ENCODE data around the gene LPCAT4. TPM values are rescaled to one million over a fixed set of nuclear protein-coding genes. Genes with fewer than 3 reads are reported as not detected.
"Not testable (repeated sequence)": the region's sequence is repeated elsewhere in the genome, so short reads cannot be mapped to it uniquely, and the experiment has no call there.

The LPCAT4 gene
- total and polyA plus RNA-seq, 8 donors: 9.7 to 34.6 (median 17.1) TPM

DNA sequence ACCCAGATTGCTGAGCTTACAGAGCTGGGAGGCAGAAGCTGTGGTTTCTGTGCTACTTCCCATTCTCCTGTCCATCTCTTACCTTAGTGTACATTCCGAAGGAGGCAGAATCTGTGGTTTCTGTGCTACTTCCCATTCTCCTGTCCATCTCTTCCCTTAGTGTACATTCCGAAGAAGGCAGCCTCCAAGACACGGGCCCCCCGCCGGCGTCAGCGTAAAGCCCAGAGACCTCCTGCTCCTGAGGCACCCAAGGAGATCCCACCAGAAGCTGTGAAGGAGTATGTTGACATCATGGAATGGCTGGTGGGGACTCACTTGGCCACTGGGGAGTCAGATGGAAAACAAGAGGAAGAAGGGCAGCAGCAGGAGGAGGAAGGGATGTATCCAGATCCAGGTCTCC lies 12.7 kb downstream of the LPCAT4 start:
- no peak overlapping the region for H3K4me3 ChIP-seq
- no peaks in the 10 kb centered on the region for H3K4me1 ChIP-seq
- ATAC-seq (no peak), FAIRE-seq (no peak), DNase-seq (no peak)
- whole genome bisulfite sequencing, 2 donors: 90 to 91% methylated on average over 7 of the region's 7 CpGs
- no peaks in the 10 kb centered on the region for H3K36me3 ChIP-seq
- no peak overlapping the region for H3K27ac ChIP-seq
- TF ChIP-seq, protein P1, sequence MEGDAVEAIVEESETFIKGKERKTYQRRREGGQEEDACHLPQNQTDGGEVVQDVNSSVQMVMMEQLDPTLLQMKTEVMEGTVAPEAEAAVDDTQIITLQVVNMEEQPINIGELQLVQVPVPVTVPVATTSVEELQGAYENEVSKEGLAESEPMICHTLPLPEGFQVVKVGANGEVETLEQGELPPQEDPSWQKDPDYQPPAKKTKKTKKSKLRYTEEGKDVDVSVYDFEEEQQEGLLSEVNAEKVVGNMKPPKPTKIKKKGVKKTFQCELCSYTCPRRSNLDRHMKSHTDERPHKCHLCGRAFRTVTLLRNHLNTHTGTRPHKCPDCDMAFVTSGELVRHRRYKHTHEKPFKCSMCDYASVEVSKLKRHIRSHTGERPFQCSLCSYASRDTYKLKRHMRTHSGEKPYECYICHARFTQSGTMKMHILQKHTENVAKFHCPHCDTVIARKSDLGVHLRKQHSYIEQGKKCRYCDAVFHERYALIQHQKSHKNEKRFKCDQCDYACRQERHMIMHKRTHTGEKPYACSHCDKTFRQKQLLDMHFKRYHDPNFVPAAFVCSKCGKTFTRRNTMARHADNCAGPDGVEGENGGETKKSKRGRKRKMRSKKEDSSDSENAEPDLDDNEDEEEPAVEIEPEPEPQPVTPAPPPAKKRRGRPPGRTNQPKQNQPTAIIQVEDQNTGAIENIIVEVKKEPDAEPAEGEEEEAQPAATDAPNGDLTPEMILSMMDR (IDR thresholded peaks at IDR 0.05): no peak
- no peaks in the 10 kb centered on the region for H3K9me3 ChIP-seq
- intact Hi-C loops (cut with DNase I): no loop called here
- no peaks in the 10 kb centered on the region for H3K27me3 ChIP-seq

DNA sequence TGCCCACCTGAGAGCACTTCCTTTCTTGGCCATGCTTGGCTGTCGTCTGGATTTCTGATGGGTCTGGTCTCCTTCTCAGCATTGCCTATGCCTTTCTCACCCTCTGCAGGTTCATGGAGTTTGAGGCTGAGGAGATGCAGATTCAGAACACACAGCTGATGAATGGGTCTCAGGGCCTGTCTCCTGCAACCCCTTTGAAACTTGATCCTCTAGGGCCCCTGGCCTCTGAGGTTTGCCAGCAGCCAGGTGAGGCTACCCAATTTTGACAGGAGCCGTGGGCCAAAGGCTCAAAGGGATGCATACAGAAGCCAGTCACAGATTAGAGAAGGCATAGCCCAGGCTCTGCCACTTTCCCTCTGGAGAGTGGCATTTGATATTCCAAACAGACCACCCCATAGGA lies 13.4 kb downstream of the LPCAT4 start:
- ATAC-seq (no peak), DNase-seq (no peak), FAIRE-seq (no peak)
- no peaks in the 10 kb centered on the region for H3K36me3 ChIP-seq
- intact Hi-C loops (cut with DNase I): no loop called here
- no peak overlapping the region for H3K27ac ChIP-seq
- H3K4me3 ChIP-seq: no peak overlapping the region
- WGBS, 2 donors: 67 to 69% methylated on average over 2 of the region's 2 CpGs
- H3K9me3 ChIP-seq: no peaks in the 10 kb centered on the region
- H3K27me3 ChIP-seq: no peaks in the 10 kb centered on the region
- H3K4me1 ChIP-seq: no peaks in the 10 kb centered on the region
- TF ChIP-seq, protein P1 (IDR thresholded peaks at IDR 0.05): no peak

DNA sequence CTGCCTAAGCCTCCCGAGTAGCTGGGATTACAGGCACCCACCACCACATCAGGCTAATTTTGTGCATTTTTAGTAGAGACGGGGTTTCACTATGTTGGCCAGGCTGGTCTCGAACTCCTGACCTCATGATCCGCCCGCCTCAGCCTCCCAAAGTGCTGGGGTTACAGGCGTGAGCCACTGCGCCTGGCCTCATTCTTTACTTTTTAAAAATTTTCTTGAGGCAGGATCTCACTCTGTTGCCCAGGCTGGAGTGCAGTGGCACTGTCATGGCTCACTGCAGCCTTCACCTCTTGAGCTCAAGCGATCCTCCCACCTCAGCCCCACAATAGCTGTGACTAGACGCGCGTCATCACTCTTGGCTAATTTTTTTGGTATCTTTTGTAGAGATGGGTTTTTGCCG lies 14.0 kb downstream of the LPCAT4 start:
- DNase-seq; H3K36me3 ChIP-seq; ATAC-seq; H3K27ac ChIP-seq; H3K9me3 ChIP-seq; H3K4me1 ChIP-seq; intact Hi-C loops (cut with DNase I); H3K27me3 ChIP-seq; FAIRE-seq; H3K4me3 ChIP-seq: not testable (repeated sequence)
- 86 to 87% methylated on average over 12 of the region's 12 CpGs for WGBS, 2 donors

DNA sequence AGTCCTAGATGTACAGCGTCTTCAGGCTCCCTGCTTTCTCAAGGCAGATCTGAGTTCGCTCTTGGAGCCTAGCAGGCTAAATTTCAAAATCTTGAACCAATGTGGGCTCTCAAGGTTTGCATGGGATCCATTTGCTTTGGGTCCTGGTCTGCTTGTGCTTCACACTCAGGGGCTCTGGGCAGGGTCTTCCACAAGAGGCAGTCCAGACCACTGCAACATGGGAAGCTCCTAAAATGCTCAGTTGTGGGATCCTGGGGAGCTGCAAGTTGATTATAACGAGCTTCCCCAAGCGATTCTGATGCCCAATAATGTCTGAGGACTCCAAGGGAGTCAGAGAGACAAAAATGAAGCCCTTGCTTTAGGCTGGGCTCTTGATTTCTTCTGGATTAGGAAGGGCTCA lies 17.2 kb downstream of the LPCAT4 start:
- DNase-seq: no peak
- 60 to 75% methylated on average over 4 of the region's 4 CpGs for WGBS, 2 donors
- FAIRE-seq: no peak
- H3K9me3 ChIP-seq: no peaks in the 10 kb centered on the region
- H3K27me3 ChIP-seq: no peaks in the 10 kb centered on the region
- no peaks in the 10 kb centered on the region for H3K36me3 ChIP-seq
- H3K4me3 ChIP-seq: no peak overlapping the region
- intact Hi-C loops (cut with DNase I): no loop called here
- no peak for ATAC-seq
- no peak overlapping the region for H3K27ac ChIP-seq
- H3K4me1 ChIP-seq: no peaks in the 10 kb centered on the region
- TF ChIP-seq, protein P1 (IDR thresholded peaks at IDR 0.05): no peak

DNA sequence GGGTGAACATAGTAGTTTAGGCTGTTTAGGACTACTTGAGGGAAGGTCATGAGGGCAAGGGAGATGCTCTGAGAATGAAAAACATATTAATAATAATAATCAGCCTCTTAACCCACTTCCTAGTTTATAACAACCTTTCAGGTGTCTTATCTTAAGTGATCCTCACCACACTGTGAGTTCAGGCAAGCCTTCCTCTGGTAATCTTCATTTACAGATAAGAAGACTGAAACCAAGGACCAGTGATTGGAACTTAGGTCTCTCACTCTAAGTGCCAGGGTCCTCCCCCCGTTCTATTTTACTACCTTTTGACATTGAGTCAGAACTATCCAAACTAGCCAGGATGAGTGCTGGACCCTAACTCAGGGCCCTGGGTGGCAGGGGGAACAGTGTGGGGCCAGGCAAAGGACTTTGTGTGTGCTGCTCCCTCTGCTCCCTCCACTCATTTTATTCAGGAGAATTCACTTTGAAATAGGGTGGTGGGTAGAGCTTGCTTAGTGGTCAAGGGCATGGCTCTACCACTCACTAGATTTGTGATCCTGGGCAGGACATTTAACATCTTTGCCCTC lies 18.2 kb downstream of the LPCAT4 start:
- H3K4me3 ChIP-seq: no peak overlapping the region
- H3K27me3 ChIP-seq: no peaks in the 10 kb centered on the region
- ATAC-seq (no peak), DNase-seq (no peak), FAIRE-seq (no peak)
- H3K4me1 ChIP-seq: no peaks in the 10 kb centered on the region
- TF ChIP-seq, protein P1 (IDR thresholded peaks at IDR 0.05): no peak
- H3K27ac ChIP-seq: no peak overlapping the region
- no peaks in the 10 kb centered on the region for H3K36me3 ChIP-seq
- intact Hi-C loops (cut with DNase I): no loop called here
- WGBS, 2 donors: 32% methylated on average over 1 of the region's 1 CpG
- no peaks in the 10 kb centered on the region for H3K9me3 ChIP-seq
